Gastroesophageal sphincter (tissue), 3 donors: ENCODE measurements around the gene KHNYN.

Source experiments
- POLR2AphosphoS5 ChIP-seq: sonication (generic); formaldehyde crosslinking; IDR thresholded peaks from one replicate; pipeline ENCODE4 v1.6.1; 2017; ENCODE audit warnings: antibody characterized with exemption
- TF ChIP-seq, protein P1 (sequence below), 4 experiments: fragments of 200-600 bp in 2 of 4; fragments of 450-650 bp in 2 of 4; sonication (generic) in 1 of 4; IDR thresholded peaks; one replicate each; pipeline ENCODE4 v1.5.1; 2017 to 2019; ENCODE audit warnings: antibody characterized with exemption in 4 of 4, mild to moderate bottlenecking in 2 of 4, moderate library complexity in 2 of 4

DNA sequence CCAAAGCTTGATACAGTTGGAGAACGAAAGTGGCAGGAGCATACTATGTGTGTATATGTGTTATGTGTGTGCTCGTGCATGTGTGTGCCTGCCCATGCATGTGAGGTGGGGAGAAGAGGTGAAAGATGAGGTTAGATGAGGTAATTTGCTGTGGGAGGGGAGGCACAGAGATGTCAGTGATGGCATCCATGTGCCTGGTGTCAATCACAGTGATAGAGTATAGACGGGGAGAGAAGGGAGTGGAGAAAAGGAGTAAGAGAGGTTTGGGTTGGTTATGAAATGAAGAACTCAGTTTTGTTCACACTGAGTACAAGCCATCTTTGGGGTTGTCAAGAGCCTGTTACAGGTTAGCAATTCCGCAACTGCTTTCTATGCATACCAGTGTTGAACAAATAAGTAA is 45.6 kb upstream of the KHNYN start:
- TF ChIP-seq, protein P1, sequence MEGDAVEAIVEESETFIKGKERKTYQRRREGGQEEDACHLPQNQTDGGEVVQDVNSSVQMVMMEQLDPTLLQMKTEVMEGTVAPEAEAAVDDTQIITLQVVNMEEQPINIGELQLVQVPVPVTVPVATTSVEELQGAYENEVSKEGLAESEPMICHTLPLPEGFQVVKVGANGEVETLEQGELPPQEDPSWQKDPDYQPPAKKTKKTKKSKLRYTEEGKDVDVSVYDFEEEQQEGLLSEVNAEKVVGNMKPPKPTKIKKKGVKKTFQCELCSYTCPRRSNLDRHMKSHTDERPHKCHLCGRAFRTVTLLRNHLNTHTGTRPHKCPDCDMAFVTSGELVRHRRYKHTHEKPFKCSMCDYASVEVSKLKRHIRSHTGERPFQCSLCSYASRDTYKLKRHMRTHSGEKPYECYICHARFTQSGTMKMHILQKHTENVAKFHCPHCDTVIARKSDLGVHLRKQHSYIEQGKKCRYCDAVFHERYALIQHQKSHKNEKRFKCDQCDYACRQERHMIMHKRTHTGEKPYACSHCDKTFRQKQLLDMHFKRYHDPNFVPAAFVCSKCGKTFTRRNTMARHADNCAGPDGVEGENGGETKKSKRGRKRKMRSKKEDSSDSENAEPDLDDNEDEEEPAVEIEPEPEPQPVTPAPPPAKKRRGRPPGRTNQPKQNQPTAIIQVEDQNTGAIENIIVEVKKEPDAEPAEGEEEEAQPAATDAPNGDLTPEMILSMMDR (IDR thresholded peaks at IDR 0.05): no peak
- TF ChIP-seq POLR2AphosphoS5: no peak
